ENCODE results near the gene LSM2. TPM values are rescaled to one million over a fixed set of nuclear protein-coding genes. Genes with fewer than 3 reads are reported as not detected.

Gene LSM2
- 21.4 TPM for total RNA-seq

GRCh38 chr6:31806470-31807272 lies at the start of gene LSM2:
Gene LSM2 (minus strand): TSS chr6:31806966. CDS start chr6:31806757, 209 bp downstream.

GRCh38 chr6:31827286-31828079 lies 20.7 kb upstream of the LSM2 start, which contains the start of gene HSPA1B:
Gene HSPA1B (plus strand): TSS chr6:31827738. CDS start chr6:31827951, 213 bp downstream.

GRCh38 chr6:31815025-31815838 lies 8.5 kb upstream of the LSM2 start, which contains the start of the genes HSPA1A and HSPA1L:
Gene HSPA1A (plus strand): TSS chr6:31815543. CDS start chr6:31815757, 214 bp downstream.
Gene HSPA1L (minus strand): TSS chr6:31815283. CDS start chr6:31811972, 3,311 bp downstream.

GRCh38 chr6:31795616-31796298 lies 11.0 kb downstream of the LSM2 start, which contains the start of gene VARS1:
Gene VARS1 (minus strand): TSS chr6:31795752. CDS start chr6:31795217, 535 bp downstream.

GRCh38 chr6:31776989-31777666 lies 29.6 kb downstream of the LSM2 start, which contains the start of gene VWA7:
Gene VWA7 (minus strand): TSS chr6:31777328. CDS start chr6:31776779, 549 bp downstream.

GRCh38 chr6:31762356-31762755 lies 44.4 kb downstream of the LSM2 start, which contains the start of gene SAPCD1:
Gene SAPCD1 (plus strand): TSS chr6:31762656. CDS start chr6:31763055, 399 bp downstream.

Other genes with a start within 250 kb of the LSM2 start
- not detected for gene LTA, start 234.7 kb downstream of the LSM2 start, total RNA-seq
- not detected for gene TNF, start 231.4 kb downstream of the LSM2 start, total RNA-seq
- 1.4 TPM for gene LTB, start 224.5 kb downstream of the LSM2 start, total RNA-seq
- 11.2 TPM for gene LST1, start 220.7 kb downstream of the LSM2 start, total RNA-seq
- gene NCR3, start 214.0 kb downstream of the LSM2 start, total RNA-seq: not detected
- gene AIF1, start 191.7 kb downstream of the LSM2 start, total RNA-seq: 10.5 TPM
- 88.1 TPM for gene PRRC2A, start 186.3 kb downstream of the LSM2 start, total RNA-seq
- 226 TPM for gene BAG6, start 154.3 kb downstream of the LSM2 start, total RNA-seq
- gene APOM, start 151.1 kb downstream of the LSM2 start, total RNA-seq: 1.0 TPM
- 19.6 TPM for gene C6orf47, start 146.2 kb downstream of the LSM2 start, total RNA-seq
- gene GPANK1, start 142.0 kb downstream of the LSM2 start, total RNA-seq: 18.6 TPM
- 108 TPM for gene CSNK2B, start 140.9 kb downstream of the LSM2 start, total RNA-seq
- 2.3 TPM for gene LY6G5B, start 137.0 kb downstream of the LSM2 start, total RNA-seq
- gene LY6G5C, start 125.9 kb downstream of the LSM2 start, total RNA-seq: 1.9 TPM
- gene ABHD16A, start 103.6 kb downstream of the LSM2 start, total RNA-seq: 53.2 TPM
- not detected for gene LY6G6F, start 100.1 kb downstream of the LSM2 start, total RNA-seq
- not detected for gene LY6G6D, start 91.6 kb downstream of the LSM2 start, total RNA-seq
- not detected for gene LY6G6C, start 85.2 kb downstream of the LSM2 start, total RNA-seq
- 0.55 TPM for gene MPIG6B, start 83.6 kb downstream of the LSM2 start, total RNA-seq
- gene DDAH2, start 77.7 kb downstream of the LSM2 start, total RNA-seq: 108 TPM
- gene CLIC1, start 70.4 kb downstream of the LSM2 start, total RNA-seq: 89.1 TPM
- gene MSH5, start 67.0 kb downstream of the LSM2 start, total RNA-seq: 16.5 TPM
- 3.8 TPM for gene SAPCD1, start 44.3 kb downstream of the LSM2 start, total RNA-seq
- 0.88 TPM for gene VWA7, start 29.6 kb downstream of the LSM2 start, total RNA-seq
- gene VARS1, start 11.2 kb downstream of the LSM2 start, total RNA-seq: 43.6 TPM
- gene HSPA1L, start 8.3 kb upstream of the LSM2 start, total RNA-seq: 4.8 TPM
- 744 TPM for gene HSPA1A, start 8.6 kb upstream of the LSM2 start, total RNA-seq
- 869 TPM for gene HSPA1B, start 20.8 kb upstream of the LSM2 start, total RNA-seq
- gene NEU1, start 55.9 kb upstream of the LSM2 start, total RNA-seq: 32.8 TPM
- 3.0 TPM for gene SLC44A4, start 72.0 kb upstream of the LSM2 start, total RNA-seq
- gene EHMT2, start 90.7 kb upstream of the LSM2 start, total RNA-seq: 86.3 TPM
- 17.9 TPM for gene ZBTB12, start 95.1 kb upstream of the LSM2 start, total RNA-seq
- 6.2 TPM for gene C2, start 120.8 kb upstream of the LSM2 start, total RNA-seq
- gene CFB, start 139.1 kb upstream of the LSM2 start, total RNA-seq: 14.6 TPM
- gene NELFE, start 152.0 kb upstream of the LSM2 start, total RNA-seq: 54.3 TPM
- gene SKIC2, start 152.2 kb upstream of the LSM2 start, total RNA-seq: 47.2 TPM
- gene DXO, start 165.2 kb upstream of the LSM2 start, total RNA-seq: 20.6 TPM
- gene C4A, start 175.1 kb upstream of the LSM2 start, total RNA-seq: 29.9 TPM
- 12.1 TPM for gene C4B, start 207.8 kb upstream of the LSM2 start, total RNA-seq
- gene CYP21A2, start 231.4 kb upstream of the LSM2 start, total RNA-seq: 0.22 TPM